ENCODE measurements around the gene SBF2.

SBF2 gene

DNA sequence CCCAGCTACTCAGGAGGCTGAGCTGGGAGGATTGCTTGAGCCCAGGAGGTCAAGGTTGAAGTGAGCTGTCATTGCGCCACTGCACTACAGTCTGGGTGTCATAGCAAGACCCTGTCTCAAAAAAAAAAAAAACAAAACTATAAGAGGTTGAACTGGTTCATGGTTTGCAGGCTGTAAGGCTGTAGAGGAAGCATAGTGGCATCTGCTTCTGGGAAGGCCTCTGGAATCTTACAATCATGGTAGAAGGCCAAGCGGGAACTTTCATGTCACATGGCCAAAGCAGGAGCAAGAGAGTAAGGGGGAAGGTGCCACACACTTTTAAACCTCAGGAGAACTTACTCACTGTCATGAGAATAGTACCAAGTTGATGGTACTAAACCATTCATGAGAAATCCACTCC lies 520.5 kb downstream of the SBF2 start:
- no peak for DNase-seq (ENCODE audit: low read depth)

GRCh38 chr11:9772218-9772617 lies 521.8 kb downstream of the SBF2 start:
- no peak for DNase-seq (ENCODE audit: low read depth)

DNA sequence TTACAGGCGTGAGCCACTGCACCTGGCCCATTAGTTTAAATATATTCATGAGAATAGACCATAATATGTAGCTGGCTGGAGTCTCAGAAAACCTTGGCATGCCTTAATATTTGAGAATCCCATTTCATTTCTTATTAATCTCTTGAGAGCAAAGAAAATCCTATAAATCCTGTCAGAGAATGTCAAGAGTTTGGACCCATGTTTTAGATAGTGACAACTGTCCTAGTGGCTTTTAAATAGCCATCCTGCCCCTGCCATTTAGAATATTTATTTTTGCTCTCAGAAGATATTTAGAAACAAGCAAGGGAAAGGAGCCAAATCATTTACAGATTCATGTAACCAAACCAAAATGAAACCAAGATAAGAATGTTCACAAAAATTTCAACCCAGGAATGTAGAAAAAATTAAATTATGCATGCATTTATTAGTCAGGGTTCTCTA lies 522.9 kb downstream of the SBF2 start:
- no peak for DNase-seq (ENCODE audit: low read depth)

- no peak for DNase-seq (ENCODE audit: low read depth)
Measured at GRCh38 chr11:9769621-9770020, 524.4 kb downstream of the SBF2 start.

GRCh38 chr11:9765320-9766101 lies 528.5 kb downstream of the SBF2 start:
- no peak for DNase-seq (ENCODE audit: low read depth)

- DNase-seq (ENCODE audit: low read depth): no peak
Measured at GRCh38 chr11:9763301-9763700, 530.7 kb downstream of the SBF2 start.

- no peak for DNase-seq (ENCODE audit: low read depth)
Measured at GRCh38 chr11:9762531-9762930, 531.5 kb downstream of the SBF2 start.

GRCh38 chr11:9761441-9761945 lies 532.5 kb downstream of the SBF2 start:
- DNase-seq (ENCODE audit: low read depth): no peak

DNA sequence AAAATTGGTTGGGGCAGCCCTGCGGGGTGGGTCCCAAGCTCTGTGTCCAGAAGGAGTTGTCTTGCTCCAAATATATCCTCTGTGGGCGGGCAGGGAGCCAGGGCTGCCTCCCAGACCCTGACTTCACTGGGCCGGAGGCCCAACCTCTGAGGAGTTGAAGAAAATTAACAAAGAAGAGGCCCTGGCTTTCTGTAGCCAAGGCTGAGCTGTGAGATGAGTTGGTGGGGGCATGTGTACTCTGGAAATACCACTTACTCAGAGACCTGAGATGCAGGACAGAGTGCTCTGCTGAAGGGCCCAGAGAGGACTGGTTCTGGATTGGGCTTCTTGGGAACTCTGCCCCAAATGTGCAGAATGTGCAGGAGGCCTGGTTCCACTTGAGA lies 533.8 kb downstream of the SBF2 start:
- DNase-seq (ENCODE audit: low read depth): no peak

GRCh38 chr11:9759519-9760192 lies 534.4 kb downstream of the SBF2 start:
- DNase-seq (ENCODE audit: low read depth): peak; percentile 92

DNA sequence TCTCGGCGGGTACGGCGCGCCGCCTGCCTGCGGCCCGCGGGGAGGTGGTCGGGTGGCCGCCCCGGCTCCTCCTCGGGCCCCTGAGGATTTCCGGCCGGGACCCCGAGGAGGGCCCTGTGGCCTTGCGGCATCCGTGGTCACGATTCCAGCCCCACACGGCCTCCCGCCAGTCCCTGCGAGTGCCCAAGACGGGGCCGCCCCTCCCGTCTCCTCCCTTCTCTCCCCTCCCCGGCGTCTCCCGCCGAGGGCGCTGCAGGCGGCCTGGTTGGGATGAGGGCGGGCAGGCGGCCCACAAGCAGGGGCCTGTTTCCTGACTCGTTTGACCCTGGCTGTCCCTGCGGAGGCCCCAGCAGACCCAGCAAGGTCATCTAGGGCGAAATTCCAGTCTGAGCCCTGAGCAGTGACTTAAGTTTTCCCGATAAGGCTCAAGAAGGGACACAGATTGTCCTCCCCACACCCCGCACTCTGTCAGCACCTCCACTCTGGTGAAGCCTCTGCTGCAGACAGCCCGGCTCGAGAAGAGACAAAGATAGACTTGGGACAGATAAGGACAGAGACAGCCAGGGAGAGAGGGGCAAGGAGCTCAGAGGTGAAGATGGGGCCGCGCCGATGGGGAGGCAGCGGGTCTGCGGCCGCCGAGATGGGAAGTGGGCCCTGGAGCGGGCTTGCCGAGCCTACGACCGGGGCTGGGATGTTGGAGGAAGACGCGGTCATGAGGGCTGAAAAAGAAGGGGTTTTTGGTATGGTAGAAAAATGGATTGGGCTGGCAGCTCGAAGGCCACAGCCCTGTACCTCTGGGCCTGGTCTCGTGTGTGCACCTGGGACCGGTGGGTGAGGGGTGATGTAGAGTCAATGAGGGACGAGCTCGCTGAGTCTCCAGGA lies 535.1 kb downstream of the SBF2 start:
- peak; percentile 41 for DNase-seq (ENCODE audit: low read depth)

DNA sequence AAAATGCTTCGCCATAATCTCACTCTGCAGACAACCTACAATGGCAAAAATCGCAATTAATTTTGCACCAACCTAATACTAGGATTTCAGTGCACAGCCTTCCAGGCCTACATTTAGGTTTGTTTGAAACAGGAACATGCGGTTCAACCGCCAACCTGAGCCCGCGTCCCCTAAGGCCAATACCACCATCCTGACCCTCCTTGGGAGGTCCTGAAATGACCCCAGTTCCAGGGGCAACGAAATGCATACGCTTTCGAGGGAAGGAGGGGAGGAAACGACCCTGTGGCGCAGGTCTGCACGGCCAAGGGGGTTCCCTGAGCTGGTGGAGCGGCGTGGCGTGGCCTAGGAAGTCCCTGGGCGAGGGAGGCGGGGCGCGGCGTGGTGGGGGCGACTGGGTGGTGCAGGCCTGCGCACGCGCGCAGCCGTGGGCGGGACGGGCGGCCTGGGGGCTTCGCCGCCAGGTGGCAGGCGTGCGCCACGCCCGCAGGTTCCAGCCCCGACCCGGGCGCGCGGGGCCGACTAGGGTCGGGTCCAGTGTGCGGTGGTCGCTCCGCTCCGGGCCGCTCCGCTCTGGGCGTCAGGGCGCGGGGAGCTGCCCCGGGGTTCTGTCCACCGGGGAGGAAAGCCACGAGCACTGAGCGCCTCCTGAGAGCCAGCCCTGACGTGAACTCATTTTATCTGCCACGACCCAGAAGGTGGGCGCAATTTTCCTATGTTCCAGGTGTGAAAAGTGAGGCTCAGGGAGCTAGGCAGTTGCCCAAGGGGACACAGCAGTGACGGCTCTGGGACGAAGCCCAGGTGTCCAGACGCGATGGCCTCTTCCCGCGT lies 536.0 kb downstream of the SBF2 start:
- DNase-seq (ENCODE audit: low read depth): peak; percentile 89

DNA sequence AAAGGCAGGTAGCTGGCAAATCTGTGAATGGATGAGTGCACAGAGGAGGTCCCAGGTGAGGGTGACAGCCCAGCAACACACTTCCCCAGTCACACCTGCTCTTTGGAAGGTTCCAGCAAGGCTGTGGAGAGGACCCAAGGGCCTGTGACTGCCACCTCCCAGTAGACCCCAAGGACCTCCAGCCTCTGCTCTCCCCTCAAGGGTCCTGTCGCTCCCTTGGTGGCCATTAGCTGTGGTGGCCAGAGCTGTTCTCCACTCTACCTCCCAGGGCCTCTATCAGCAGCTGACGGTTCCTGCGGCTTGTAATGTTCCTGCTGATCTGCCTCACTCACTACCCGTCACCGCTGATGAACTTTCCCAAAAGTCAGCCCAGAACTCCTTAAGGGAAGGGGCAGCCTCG lies 537.1 kb downstream of the SBF2 start:
- DNase-seq (ENCODE audit: low read depth): no peak

DNA sequence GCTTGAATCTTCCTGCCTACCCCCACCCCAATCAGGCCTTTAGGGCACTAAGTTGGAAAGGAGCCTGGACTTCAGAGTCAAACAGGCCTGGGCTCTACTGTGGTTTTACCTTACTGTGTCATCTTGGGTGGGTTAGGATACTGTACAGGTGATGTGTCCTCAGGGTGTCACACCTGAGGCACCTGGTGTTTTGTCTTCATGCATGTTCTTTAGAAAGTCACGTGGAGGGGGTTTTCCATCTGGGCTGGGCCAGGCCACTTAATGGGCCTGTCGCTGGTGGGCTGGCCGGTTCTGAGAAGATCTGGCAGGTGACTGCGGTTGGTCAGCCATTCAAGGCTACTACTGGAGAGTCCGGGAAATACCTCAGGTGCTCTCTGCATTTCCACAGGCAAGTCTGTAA lies 537.6 kb downstream of the SBF2 start:
- no peak for DNase-seq (ENCODE audit: low read depth)

DNA sequence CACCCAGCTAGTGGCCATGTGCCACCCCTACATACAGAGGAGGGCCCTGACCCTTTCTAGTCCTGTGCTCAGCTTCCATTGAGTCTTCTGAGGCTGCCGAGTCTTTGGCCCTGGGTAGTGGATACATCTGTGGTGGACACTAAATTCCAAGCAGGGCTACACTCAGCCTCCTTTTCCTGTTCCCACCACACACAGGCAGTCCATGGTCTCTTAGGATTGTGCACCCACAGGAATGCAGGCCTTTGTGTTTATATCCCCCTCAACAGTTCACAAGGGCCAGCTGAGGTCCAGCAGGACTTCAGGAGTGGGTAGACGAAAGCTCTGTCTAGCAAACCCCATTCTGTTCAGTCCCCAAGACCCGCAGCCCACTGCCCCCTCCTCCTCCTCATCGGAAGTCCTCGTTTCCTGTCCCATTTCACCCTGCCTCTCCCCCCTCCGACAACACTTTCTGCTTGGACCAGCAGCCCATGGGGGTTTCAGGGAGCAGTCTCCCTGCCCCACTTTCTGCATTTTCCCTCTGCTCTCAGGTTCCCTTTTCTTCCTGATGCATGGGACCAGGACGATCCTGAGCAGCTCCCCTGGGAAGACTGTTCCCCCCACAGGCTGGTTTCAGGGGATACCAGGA lies 538.3 kb downstream of the SBF2 start:
- DNase-seq (ENCODE audit: low read depth): no peak

DNA sequence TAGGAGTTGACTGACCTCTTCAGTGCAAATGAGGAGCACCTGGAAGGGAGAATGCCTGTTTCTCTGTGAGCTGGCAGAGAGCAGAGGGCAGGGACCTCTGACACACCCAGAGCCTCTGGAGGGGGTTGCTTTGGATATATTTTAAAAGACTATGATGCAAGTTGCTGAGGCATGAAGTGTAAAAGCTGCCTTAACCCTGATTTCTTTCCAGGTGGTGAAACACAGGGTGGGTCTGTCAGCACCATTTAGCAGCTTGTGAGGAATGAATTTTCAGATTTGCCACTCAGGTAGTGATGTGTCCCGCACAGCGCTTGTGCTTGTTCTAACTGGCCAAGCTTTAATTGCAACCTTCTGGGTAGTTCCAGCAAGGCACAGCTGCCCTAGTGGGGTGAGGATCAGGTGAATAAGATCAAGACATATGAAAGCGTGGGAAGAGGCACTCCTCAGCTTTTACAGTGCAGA lies 540.0 kb downstream of the SBF2 start:
- DNase-seq (ENCODE audit: low read depth): no peak

DNA sequence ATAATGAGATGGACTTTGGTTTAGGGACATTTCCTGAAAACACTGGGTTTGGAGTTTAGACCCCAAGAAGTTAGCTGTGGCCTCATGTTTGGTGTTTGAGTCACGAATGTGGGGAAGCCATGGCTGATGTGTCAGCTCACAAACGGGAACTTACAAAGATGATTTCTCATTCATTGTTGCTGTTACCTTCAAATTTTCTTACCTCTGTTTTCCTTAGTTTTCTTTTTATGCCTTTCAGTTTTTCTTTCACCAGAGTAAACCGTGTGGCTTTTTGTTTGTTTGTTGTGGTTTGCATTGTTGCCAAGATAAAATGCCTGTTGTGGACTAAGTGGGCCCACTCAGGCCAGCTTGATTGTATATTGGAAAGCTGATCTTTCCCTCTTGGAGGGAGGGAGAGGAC lies 541.0 kb downstream of the SBF2 start:
- no peak for DNase-seq (ENCODE audit: low read depth)

DNA sequence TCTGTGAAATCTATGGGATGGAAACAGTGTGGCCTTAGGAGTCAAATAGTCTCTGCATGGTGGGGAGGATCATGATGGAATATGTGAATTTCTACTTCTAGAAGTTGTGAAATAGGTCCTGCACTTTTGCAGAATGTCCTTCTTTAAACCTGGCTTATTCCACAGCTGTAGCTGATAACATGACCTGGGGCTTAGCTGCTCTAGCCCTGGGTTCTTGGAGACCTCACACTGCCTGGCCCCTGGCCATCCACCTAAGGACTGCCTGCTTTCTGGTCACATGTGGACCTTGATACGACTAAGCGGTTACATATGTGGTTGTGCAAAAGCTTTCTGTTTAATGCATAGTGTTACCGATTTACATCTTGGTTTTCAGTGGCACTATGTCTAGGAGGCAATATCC lies 541.9 kb downstream of the SBF2 start:
- DNase-seq (ENCODE audit: low read depth): no peak

DNA sequence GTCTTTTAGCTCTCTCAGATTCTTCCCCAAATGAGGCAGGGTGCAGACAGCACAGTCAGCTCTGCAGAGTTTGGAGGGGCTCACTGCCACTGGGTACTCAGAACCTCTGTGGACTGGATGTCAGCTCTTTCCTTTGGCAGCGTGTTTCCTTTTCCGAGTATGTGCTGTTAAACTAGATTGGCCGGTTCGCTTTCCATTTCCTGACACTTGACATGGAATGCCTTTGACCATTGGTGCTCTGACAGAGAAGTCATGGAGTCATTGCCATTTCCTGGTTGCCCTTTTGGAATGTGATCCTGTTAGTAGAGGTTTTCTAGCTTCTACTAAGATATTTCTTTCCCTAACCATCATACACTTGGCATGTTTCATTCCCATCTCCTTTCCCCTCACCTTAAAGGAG lies 543.5 kb downstream of the SBF2 start:
- no peak for DNase-seq (ENCODE audit: low read depth)

DNA sequence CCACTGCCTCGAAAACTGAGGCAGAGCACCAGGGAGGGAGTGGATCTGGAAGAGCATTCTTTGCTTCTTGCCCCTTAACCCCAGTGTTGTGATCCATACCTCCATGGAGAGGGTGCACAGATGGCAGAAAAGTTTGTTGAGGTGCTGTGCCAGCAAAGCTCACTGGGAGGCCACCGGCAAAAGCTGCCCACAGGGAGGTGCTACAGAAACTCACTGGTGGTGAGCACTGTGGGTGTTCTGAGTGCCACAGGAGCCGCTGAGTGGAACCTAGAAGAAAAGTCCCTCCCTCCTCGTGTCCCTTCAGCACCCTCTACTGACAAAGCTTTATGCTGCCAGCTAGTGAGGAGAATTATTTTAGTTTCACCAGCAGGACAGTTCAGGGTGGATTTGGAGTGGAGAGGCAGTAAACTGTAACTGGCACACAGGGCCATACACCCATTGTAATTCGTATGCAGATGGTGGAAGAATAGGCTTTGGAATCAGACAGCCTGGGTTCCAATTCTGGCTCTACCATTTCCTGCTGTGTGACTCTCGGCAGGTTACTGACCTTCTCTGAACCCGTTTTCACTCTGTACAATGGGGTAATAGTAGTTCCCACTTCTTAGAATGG lies 545.6 kb downstream of the SBF2 start:
- DNase-seq (ENCODE audit: low read depth): peak; percentile 49

- no peak for DNase-seq (ENCODE audit: low read depth)
Measured at GRCh38 chr11:9747828-9748227, 546.2 kb downstream of the SBF2 start.

Data from activated T-cell treated with anti-CD3 and anti-CD28 coated beads for 24 hours (primary cell).